Astrocyte of the hippocampus (primary cell): ENCODE measurements around the gene RNF141.

Experiments
- DNase-seq: peaks from one replicate; pipeline ENCODE4 v3.0.0; 2011; ENCODE audit warnings: low read depth, low spot score

The RNF141 gene

GRCh38 chr11:10561043-10561818 is 20.2 kb upstream of the RNF141 start:
- DNase-seq = no peak

GRCh38 chr11:10558288-10558687 is 17.3 kb upstream of the RNF141 start:
- DNase-seq = no peak

- DNase-seq = no peak
These were observed 15.6 kb upstream of the RNF141 start for GRCh38 chr11:10556590-10556989.

GRCh38 chr11:10551845-10552352 is 10.9 kb upstream of the RNF141 start:
- DNase-seq = no peak

- DNase-seq = no peak
These were observed 10.3 kb upstream of the RNF141 start for GRCh38 chr11:10551290-10551592.

GRCh38 chr11:10550503-10551289 is 9.7 kb upstream of the RNF141 start:
- DNase-seq = no peak

- DNase-seq = no peak
These were observed 3.8 kb upstream of the RNF141 start for GRCh38 chr11:10544491-10545465.

GRCh38 chr11:10543782-10544181 is 2.8 kb upstream of the RNF141 start:
- DNase-seq = no peak

- DNase-seq = no peak
These were observed 1.8 kb upstream of the RNF141 start for GRCh38 chr11:10542776-10543175.

GRCh38 chr11:10541561-10541930 is 559 bp upstream of the RNF141 start:
- no peak for DNase-seq

- DNase-seq = peak; percentile 71
These were observed 457 bp downstream of the RNF141 start for GRCh38 chr11:10540546-10540914.

- DNase-seq = no peak
These were observed 1.6 kb downstream of the RNF141 start for GRCh38 chr11:10539339-10539738.

- no peak for DNase-seq
These were observed 2.1 kb downstream of the RNF141 start for GRCh38 chr11:10538924-10539323.

- DNase-seq = no peak
These were observed 3.4 kb downstream of the RNF141 start for GRCh38 chr11:10537600-10537999.

GRCh38 chr11:10534316-10534715 is 6.7 kb downstream of the RNF141 start:
- no peak for DNase-seq

GRCh38 chr11:10533323-10533722 is 7.7 kb downstream of the RNF141 start:
- no peak for DNase-seq

GRCh38 chr11:10532526-10532925 is 8.5 kb downstream of the RNF141 start:
- DNase-seq = no peak

GRCh38 chr11:10529279-10529678 is 11.7 kb downstream of the RNF141 start:
- DNase-seq = no peak

GRCh38 chr11:10528121-10528520 is 12.9 kb downstream of the RNF141 start:
- DNase-seq = no peak

GRCh38 chr11:10526974-10527918 is 13.7 kb downstream of the RNF141 start:
- DNase-seq = peak; percentile 43

GRCh38 chr11:10524471-10524870 is 16.5 kb downstream of the RNF141 start:
- no peak for DNase-seq
